Endothelial cell of umbilical vein (primary cell): Measurements from ENCODE around the gene POU2AF1.

Experiments
- CTCF ChIP-seq, 2 donors: IDR thresholded peaks; 1 replicate in 1 of 2; 2 replicates in 1 of 2; pipeline ENCODE4 v1.5.1; 2011; ENCODE audit warnings: low read length in 2 of 2, mild to moderate bottlenecking in 2 of 2, moderate library complexity in 2 of 2, control low read depth in 1 of 2, inconsistent platforms in 1 of 2, low read depth in 1 of 2; ENCODE audit not compliant: insufficient read depth in 1 of 2; ENCODE audit errors: extremely low read depth in 1 of 2
- EZH2 ChIP-seq: IDR thresholded peaks from 2 replicates; pipeline ENCODE4 v1.6.1; 2012; ENCODE audit warnings: borderline replicate concordance, low read depth, mild to moderate bottlenecking, moderate library complexity, low read length, inconsistent platforms; ENCODE audit not compliant: severe bottlenecking
- FOS ChIP-seq: IDR thresholded peaks from 2 replicates; pipeline ENCODE4 v1.6.1; 2011; ENCODE audit warnings: mild to moderate bottlenecking, low read length, moderate library complexity, borderline replicate concordance; ENCODE audit not compliant: insufficient read depth
- GATA2 ChIP-seq: IDR thresholded peaks from 2 replicates; pipeline ENCODE4 v1.7.0; 2011; ENCODE audit warnings: low read depth, mild to moderate bottlenecking, moderate library complexity, mixed read lengths, low read length; ENCODE audit not compliant: insufficient read length, insufficient read depth
- JUN ChIP-seq: IDR thresholded peaks from 2 replicates; pipeline ENCODE4 v1.6.1; 2011; ENCODE audit warnings: borderline replicate concordance, low read depth; ENCODE audit not compliant: insufficient read length, insufficient read depth
- MAX ChIP-seq: IDR thresholded peaks from 2 replicates; pipeline ENCODE4 v1.6.1; 2011; ENCODE audit not compliant: insufficient read depth, insufficient read length
- POLR2A ChIP-seq: IDR thresholded peaks from 2 replicates; pipeline ENCODE4 v1.6.1; 2012; ENCODE audit warnings: low read depth, mild to moderate bottlenecking, control low read depth, low read length
- POLR2AphosphoS5 ChIP-seq: IDR thresholded peaks from 2 replicates; pipeline ENCODE4 v1.6.1; 2012; ENCODE audit warnings: low read depth, mild to moderate bottlenecking, control low read depth, low read length, moderate library complexity; ENCODE audit not compliant: insufficient read depth

GRCh38 chr11:111356660-111357048, 22.4 kb downstream of the POU2AF1 start:
- TF ChIP-seq CTCF (IDR thresholded peaks at IDR 0.05; ENCODE audit: extremely low read depth in 1 of 2, insufficient read depth in 1 of 2, low read depth in 1 of 2, low read length in 2 of 2) (no peak), POLR2A (no peak), FOS (no peak), EZH2 (no peak), JUN (no peak), GATA2 (no peak), POLR2AphosphoS5 (no peak), MAX (no peak)
